D341Med (cell line): ENCODE measurements around the gene ADPGK.
"Not testable (repeated sequence)": the region's sequence is repeated elsewhere in the genome, so short reads cannot be mapped to it uniquely, and the experiment has no call there.

Experiments used
- DNase-seq: peaks from one replicate; pipeline ENCODE4 v3.0.0; 2012; ENCODE audit warnings: low spot score

ADPGK gene

DNA sequence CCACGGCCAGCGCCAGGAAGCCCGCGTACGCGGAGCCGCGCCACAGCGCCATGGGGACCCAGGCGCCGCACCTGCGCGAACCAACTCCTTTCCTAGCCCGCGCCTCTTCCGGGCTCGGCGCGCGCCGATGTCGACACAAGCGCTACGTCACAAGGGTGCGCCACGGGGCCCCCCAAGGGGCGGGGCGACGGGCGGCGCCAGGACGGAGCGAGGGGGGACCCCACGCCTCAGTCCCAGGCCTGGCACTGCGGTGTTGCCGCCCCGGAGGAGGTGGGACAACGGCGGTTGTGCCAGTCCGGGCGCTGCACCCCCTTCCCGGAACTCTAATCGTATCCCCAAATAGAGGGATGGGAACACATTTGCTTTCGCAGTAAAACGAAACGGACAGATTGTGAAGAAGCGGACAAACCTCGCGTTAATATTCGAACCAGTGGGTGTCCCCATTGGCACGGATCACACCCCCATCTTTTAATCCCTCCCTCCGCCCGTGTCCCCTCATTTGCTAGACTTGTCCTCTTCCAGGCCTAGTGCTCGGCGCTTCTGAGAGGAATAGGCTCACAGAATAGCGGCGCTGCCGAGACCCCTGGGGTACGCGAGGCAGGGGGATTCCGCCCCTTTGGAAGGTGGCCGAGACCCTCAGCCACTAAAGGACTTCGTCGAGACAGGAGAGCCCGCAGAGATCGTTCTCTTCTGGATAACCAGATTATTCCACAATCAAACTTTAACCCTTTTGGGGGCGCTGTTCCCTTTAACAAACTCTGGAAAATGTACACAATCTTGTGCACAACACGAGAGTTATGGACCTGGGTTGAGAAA lies at the start of gene ADPGK:
TSS of gene ADPGK (minus strand) at position 119 of the 816 bp plus-strand sequence. CDS start at position 52, 67 bp downstream.
- DNase-seq, result peak; percentile 99

DNA sequence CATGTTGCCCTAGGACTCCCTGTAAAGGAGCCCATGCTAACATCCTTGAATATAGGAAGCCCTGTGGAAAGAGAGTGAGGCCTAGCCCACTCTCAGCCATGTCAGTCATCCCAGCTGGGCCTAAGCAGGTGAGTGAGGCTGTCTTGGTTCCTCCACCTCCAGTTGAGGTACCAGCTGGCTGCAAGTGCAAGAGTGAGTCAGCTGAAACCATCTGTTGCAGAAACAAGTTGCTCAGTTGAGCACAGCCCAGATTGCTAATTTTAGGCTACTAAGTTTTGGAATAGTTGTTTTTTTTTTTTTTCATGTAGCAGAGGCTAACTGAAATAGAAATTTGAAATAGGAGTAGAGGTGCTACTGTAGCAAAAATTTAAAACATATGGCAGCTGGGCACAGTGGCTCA lies 43.7 kb upstream of the ADPGK start:
- no peak for DNase-seq

GRCh38 chr15:72826611-72827010 lies 43.1 kb upstream of the ADPGK start:
- DNase-seq, result no peak

- no peak for DNase-seq
Observed at GRCh38 chr15:72825829-72826228, 42.3 kb upstream of the ADPGK start.

GRCh38 chr15:72824781-72825180 lies 41.2 kb upstream of the ADPGK start:
- DNase-seq, result no peak

- no peak for DNase-seq
Observed at GRCh38 chr15:72824112-72824511, 40.6 kb upstream of the ADPGK start.

GRCh38 chr15:72820278-72820677 lies 36.7 kb upstream of the ADPGK start:
- DNase-seq, result no peak

- no peak for DNase-seq
Observed at GRCh38 chr15:72818632-72819031, 35.1 kb upstream of the ADPGK start.

DNA sequence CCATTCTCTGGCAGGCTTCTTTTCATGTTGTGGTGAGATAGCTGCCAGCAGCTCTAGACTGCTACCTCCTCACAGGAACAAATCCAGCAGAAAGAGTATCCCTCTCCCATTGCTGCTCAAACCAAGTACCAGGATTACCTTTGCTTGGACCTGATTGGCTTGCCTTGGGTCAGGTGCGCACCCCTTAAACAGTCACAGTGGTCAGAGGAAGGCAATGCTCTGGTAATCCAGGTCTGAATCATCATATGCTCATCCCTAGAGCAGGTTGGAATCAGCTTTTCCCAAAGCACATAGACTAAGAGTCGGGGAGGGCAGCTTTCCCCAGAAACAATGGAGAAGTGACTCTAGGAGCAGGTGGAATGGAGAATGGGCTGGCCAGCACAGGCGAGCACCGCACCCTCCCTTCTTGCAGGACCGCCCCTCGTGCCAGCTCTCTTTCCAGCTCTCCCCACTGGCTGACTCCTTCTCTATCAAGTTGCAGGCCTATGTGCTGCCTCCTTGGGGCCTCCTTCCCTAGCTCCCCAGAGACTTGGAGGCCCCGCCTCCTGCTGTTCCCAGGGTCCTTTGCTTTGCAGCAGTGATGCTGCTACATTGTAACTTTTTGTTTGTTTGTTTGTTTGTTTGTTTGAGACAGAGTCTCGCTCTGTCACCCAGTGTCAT lies 29.9 kb upstream of the ADPGK start:
- DNase-seq, result no peak

GRCh38 chr15:72809329-72809728 lies 25.8 kb upstream of the ADPGK start:
- no peak for DNase-seq

DNA sequence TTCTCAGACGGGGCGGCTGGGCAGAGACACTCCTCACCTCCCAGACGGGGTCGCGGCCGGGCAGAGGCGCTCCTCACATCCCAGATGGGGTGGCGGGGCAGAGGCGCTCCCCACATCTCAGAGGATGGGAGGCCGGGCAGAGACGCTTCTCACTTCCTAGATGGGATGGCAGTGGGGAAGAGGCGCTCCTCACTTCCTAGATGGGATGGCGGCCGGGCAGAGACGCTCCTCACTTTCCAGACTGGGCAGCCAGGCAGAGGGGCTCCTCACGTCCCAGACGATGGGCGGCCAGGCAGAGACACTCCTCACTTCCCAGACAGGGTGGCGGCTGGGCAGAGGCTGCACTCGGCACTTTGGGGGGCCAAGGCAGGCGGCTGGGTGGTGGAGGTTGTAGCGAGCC lies 23.8 kb upstream of the ADPGK start:
- DNase-seq, result not testable (repeated sequence)

DNA sequence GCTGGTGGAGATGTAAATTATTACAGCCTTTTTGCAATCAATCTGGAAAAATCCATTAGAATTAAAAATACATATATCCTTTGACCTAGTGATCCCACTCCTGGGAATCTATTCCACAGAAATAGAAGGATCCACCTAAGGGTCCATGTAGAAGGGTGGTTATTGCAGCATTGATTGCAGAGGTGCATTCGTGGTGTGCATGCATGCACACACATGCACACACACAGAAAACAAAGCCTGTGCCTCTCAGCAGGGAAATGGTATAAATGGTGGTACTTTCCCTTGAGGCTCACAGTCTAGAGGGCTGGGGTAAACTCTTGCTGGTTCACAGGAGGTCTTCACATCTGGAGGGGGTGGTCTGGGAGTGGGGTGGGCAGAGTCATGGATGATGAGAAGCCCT lies 19.4 kb upstream of the ADPGK start:
- DNase-seq, result no peak

- no peak for DNase-seq
Observed at GRCh38 chr15:72801590-72802325, 18.2 kb upstream of the ADPGK start.

DNA sequence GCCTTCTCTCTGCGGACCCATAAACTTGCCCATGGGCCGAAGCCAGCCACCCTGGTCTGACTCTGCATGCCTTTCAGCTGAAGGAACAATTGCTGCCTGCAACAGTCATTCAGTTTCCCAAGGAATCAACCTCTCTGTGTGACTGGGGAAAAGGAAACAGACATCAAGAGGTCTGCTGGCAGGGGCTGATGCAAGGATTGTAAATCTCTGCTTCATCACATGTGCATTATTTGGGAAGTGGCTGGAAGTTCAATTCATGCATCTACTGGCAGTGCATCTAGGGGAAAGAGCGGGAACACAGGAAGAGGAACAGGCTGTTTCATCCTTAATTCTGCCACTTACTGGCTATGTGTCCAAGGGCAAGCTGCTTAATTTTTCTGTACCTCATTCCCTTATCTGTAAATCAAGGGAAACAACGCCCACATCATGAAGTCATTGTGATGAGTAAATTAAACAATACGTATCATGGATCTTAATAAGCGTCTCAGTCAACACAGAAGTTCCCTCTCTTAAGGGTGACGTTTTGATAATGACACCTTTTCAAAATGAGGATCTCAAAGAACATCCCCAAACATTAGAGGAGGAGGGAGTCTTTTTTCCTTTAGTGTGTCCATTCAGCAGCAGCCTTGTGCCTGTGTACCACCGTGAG lies 17.4 kb upstream of the ADPGK start:
- no peak for DNase-seq

GRCh38 chr15:72797834-72798233 lies 14.3 kb upstream of the ADPGK start:
- no peak for DNase-seq

- no peak for DNase-seq
Observed at GRCh38 chr15:72797338-72797689, 13.8 kb upstream of the ADPGK start.

GRCh38 chr15:72796515-72797337 lies 13.2 kb upstream of the ADPGK start:
- DNase-seq, result peak; percentile 96

DNA sequence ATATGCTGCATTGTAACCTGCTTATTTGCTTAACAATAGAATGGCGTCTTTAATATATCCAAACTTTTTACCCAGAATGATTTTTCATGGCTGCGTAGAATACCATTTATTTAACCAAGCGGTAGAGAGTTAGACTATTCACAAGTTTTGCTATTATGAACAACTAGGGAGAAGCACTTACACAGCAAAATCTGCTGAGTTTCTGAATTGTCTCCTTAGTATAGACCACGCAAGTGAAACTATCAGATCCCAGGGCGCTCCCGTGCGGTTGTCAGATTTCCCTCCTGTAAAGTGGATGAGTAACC lies 12.6 kb upstream of the ADPGK start:
- no peak for DNase-seq

- no peak for DNase-seq
Observed at GRCh38 chr15:72793766-72794660, 10.5 kb upstream of the ADPGK start.

DNA sequence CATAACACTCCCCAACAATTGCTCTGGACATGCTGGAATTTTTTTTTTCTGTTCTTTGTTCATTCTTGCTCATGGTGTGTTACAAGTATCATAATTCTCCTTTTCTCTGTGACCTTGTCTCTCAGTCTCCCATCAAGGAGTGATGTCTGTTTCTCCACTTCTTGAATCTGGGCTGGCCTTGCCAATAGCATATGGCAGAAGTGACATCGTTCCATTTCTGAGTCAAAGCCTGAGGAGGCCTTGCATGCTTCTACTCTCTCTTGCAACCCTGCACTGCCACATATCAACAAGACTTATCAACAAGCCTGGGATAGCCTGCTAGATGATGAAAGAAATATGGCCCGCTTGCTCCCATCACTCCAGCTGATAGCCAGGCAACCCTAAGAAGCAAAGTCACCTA lies 8.9 kb upstream of the ADPGK start:
- DNase-seq, result no peak
